ENCODE data around the gene HSP90B1.
A peak's percentile ranks its signal among the peaks of the same experiment; 100 is the strongest.

Gene HSP90B1

GRCh38 chr12:103973909-103974308 lies 43.7 kb downstream of the HSP90B1 start:
- no peaks in the 10 kb centered on the region for H3K9me3 Mint-ChIP-seq
- DNase-seq (ENCODE audit: low spot score in 2 of 2) (no peak), ATAC-seq (ENCODE audit: low read depth) (no peak)
- H3K27ac Mint-ChIP-seq, result no peak overlapping the region
- H3K36me3 Mint-ChIP-seq, result peaks cover 19% of the 10 kb centered on the region
- peaks cover 33% of the 10 kb centered on the region for H3K4me1 Mint-ChIP-seq
- H3K27me3 Mint-ChIP-seq, result no peaks in the 10 kb centered on the region
- H3K4me3 Mint-ChIP-seq, result no peak overlapping the region

DNA sequence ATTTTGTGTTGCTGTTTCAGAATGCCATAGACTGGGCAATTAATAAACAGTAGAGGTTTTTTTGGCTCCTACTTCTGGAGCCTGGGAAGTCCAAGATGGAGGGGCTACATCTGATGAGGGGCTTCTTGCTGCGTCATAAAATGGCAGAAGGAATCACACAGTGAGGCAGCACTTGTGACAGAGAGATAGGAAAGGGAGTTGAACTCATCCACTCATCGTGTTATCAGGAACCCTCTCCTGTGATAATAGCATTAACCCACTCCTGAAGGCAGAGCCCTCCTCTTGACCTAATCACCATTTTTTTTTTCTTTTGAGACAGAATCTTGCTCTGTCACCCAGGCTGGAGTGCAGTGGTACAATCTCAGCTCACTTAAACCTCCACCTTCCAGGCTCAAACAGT lies 45.2 kb downstream of the HSP90B1 start:
- peaks cover 22% of the 10 kb centered on the region for H3K36me3 Mint-ChIP-seq
- no peaks in the 10 kb centered on the region for H3K27me3 Mint-ChIP-seq
- H3K4me1 Mint-ChIP-seq, result peaks cover 27% of the 10 kb centered on the region
- H3K4me3 Mint-ChIP-seq, result no peak overlapping the region
- ATAC-seq (ENCODE audit: low read depth), result no peak
- DNase-seq (ENCODE audit: low spot score in 2 of 2), result no peak
- no peak overlapping the region for H3K27ac Mint-ChIP-seq
- H3K9me3 Mint-ChIP-seq, result no peaks in the 10 kb centered on the region

GRCh38 chr12:103978384-103978982 lies 48.3 kb downstream of the HSP90B1 start:
- DNase-seq (ENCODE audit: low spot score in 2 of 2) (peak in 1 of 2 donors; percentile 23), ATAC-seq (ENCODE audit: low read depth) (peak; percentile 88)
- no peaks in the 10 kb centered on the region for H3K9me3 Mint-ChIP-seq
- H3K27me3 Mint-ChIP-seq, result no peaks in the 10 kb centered on the region
- H3K4me3 Mint-ChIP-seq, result no peak overlapping the region
- peaks cover 24% of the 10 kb centered on the region for H3K36me3 Mint-ChIP-seq
- H3K27ac Mint-ChIP-seq, result peak overlapping the region; percentile 42
- peaks cover 19% of the 10 kb centered on the region for H3K4me1 Mint-ChIP-seq

GRCh38 chr12:103986829-103987228 lies 56.6 kb downstream of the HSP90B1 start:
- Mint-ChIP-seq H3K4me1 (no peaks in the 10 kb centered on the region), H3K36me3 (peaks cover 12% of the 10 kb centered on the region), H3K9me3 (no peaks in the 10 kb centered on the region), H3K27ac (no peak overlapping the region), H3K27me3 (no peaks in the 10 kb centered on the region), H3K4me3 (no peak overlapping the region)
- DNase-seq (ENCODE audit: low spot score in 2 of 2) (no peak), ATAC-seq (ENCODE audit: low read depth) (no peak)

- H3K27ac Mint-ChIP-seq, result no peak overlapping the region
- no peaks in the 10 kb centered on the region for H3K36me3 Mint-ChIP-seq
- DNase-seq (ENCODE audit: low spot score in 2 of 2) (no peak), ATAC-seq (ENCODE audit: low read depth) (no peak)
- no peaks in the 10 kb centered on the region for H3K9me3 Mint-ChIP-seq
- H3K4me1 Mint-ChIP-seq, result no peaks in the 10 kb centered on the region
- no peak overlapping the region for H3K4me3 Mint-ChIP-seq
- H3K27me3 Mint-ChIP-seq, result peaks cover 10% of the 10 kb centered on the region
Observed at GRCh38 chr12:103994235-103994634, 64.0 kb downstream of the HSP90B1 start.

DNA sequence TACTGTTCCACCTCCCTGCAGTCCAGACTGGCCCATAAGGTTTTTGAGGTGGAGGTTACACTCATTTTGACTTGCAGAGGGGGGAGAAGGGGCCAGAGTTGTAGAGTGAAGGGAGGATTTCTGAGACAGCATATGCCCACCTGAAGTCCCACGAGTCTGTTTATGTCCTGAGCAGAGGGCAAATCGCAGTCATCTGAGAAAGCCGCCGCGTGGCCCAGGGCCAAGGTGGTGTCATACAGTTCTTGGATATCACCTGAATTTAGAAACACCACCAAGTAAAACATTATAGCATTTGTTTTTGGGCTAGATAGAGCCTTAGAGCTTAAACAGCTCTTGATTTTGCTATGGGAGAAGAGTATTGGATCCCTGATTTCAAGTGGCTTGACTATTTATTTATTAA lies 66.4 kb downstream of the HSP90B1 start:
- no peak overlapping the region for H3K4me3 Mint-ChIP-seq
- H3K27me3 Mint-ChIP-seq, result peaks cover 16% of the 10 kb centered on the region
- H3K9me3 Mint-ChIP-seq, result no peaks in the 10 kb centered on the region
- no peak for DNase-seq (ENCODE audit: low spot score in 2 of 2)
- ATAC-seq (ENCODE audit: low read depth), result no peak
- H3K4me1 Mint-ChIP-seq, result peaks cover 2% of the 10 kb centered on the region
- no peaks in the 10 kb centered on the region for H3K36me3 Mint-ChIP-seq
- H3K27ac Mint-ChIP-seq, result no peak overlapping the region

DNA sequence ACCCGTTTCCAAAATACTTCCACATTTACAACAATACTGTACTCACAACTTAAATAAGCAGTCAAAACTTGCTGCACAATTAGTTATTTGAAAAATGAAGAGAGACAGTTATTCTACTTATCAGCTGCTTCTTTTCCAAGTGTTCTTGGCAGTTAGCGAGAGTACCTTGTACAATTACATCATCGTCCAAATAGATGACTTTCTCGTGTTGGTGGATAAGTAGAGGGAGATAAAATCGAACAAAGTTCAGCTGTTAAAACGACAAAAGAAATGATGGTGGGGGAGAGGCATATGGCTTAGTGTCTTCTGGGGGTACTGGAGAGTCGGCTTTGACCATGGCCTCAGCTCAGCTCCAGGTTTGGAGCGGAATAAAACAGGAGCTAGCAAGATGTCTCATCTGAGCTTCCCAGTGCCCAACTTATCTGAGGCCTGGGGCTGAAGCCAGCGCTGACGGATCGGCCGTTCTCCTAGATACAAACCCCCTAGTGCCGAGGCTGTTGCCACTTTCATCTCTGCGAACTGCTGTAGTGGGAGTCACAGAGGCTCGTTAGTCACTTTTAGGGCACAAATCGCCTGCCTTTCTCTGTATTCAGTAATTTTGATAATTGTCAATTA lies 67.2 kb downstream of the HSP90B1 start:
- H3K9me3 Mint-ChIP-seq, result no peaks in the 10 kb centered on the region
- H3K27me3 Mint-ChIP-seq, result peaks cover 16% of the 10 kb centered on the region
- no peak for DNase-seq (ENCODE audit: low spot score in 2 of 2)
- peaks cover 2% of the 10 kb centered on the region for H3K4me1 Mint-ChIP-seq
- no peak overlapping the region for H3K4me3 Mint-ChIP-seq
- no peaks in the 10 kb centered on the region for H3K36me3 Mint-ChIP-seq
- H3K27ac Mint-ChIP-seq, result no peak overlapping the region
- no peak for ATAC-seq (ENCODE audit: low read depth)

All from memory B cell (primary cell).